WI38 (cell line): ENCODE measurements around the gene SH3RF3.

Experiments used
- H3K4me3 ChIP-seq: 2 replicates; pipeline ENCODE4 v1.5.1; 2011; ENCODE audit warnings: low read depth, mild to moderate bottlenecking, control low read depth, low read length
- CTCF ChIP-seq: IDR thresholded peaks from 2 replicates; pipeline ENCODE4 v1.5.1; 2012; ENCODE audit warnings: low read depth, mild to moderate bottlenecking, control low read depth, low read length

SH3RF3 gene

GRCh38 chr2:109294523-109294922 is 165.5 kb downstream of the SH3RF3 start:
- no peak for TF ChIP-seq CTCF
- no peak overlapping the region for H3K4me3 ChIP-seq

- H3K4me3 ChIP-seq: no peak overlapping the region
- TF ChIP-seq CTCF: no peak
Observed at GRCh38 chr2:109295070-109295780, 166.2 kb downstream of the SH3RF3 start.

- TF ChIP-seq CTCF: no peak
Observed at GRCh38 chr2:109295781-109296117, 166.7 kb downstream of the SH3RF3 start.

GRCh38 chr2:109297566-109298490 is 168.8 kb downstream of the SH3RF3 start:
- no peak overlapping the region for H3K4me3 ChIP-seq
- TF ChIP-seq CTCF: no peak

More at GRCh38 chr2:109295781-109296117, 166.7 kb downstream of the SH3RF3 start:
- H3K4me3 ChIP-seq: no peak overlapping the region

GRCh38 chr2:109298851-109299250 is 169.8 kb downstream of the SH3RF3 start:
- TF ChIP-seq CTCF: no peak
- no peak overlapping the region for H3K4me3 ChIP-seq

GRCh38 chr2:109299536-109299935 is 170.5 kb downstream of the SH3RF3 start:
- TF ChIP-seq CTCF: no peak
- H3K4me3 ChIP-seq: no peak overlapping the region

GRCh38 chr2:109300582-109300981 is 171.6 kb downstream of the SH3RF3 start:
- no peak overlapping the region for H3K4me3 ChIP-seq
- no peak for TF ChIP-seq CTCF
